Body of pancreas (tissue), 4 donors: Measurements from ENCODE around the gene CRYGN. TPM values are rescaled to one million over a fixed set of nuclear protein-coding genes. Genes with fewer than 3 reads are reported as not detected.

Experiments
- ATAC-seq: fragments of 150-250 bp; one replicate; pipeline ENCODE4 v1.9.1; 2016
- DNase-seq, 4 donors: peaks; one replicate each; pipeline ENCODE4 v3.0.0-alpha.2; 2019
- H3K27ac ChIP-seq, 4 donors: fragments of 200-600 bp; sonication (generic); 1 replicate in 3 of 4; 2 replicates in 1 of 4; pipeline versions ENCODE4 v1.5.1 to v1.6.1; 2016 to 2019; ENCODE audit warnings: mild to moderate bottlenecking in 1 of 4, mixed read lengths in 1 of 4, moderate library complexity in 1 of 4
- H3K27me3 ChIP-seq, 2 donors: fragments of 200-600 bp; sonication (generic); one replicate each; pipeline ENCODE4 v1.6.0; 2016; ENCODE audit warnings: mild to moderate bottlenecking in 1 of 2
- H3K36me3 ChIP-seq, 2 donors: fragments of 200-600 bp; sonication (generic); replicated peaks in 1 of 2; 2 replicates each; pipeline ENCODE4 v1.5.1; 2016; ENCODE audit warnings: low read depth in 2 of 2; ENCODE audit not compliant: insufficient read depth in 1 of 2
- H3K4me1 ChIP-seq: fragments of 200-600 bp; sonication (generic); one replicate; pipeline ENCODE4 v1.6.0; 2016
- H3K4me3 ChIP-seq, 2 donors: fragments of 200-600 bp; sonication (generic); 1 replicate in 1 of 2; 2 replicates in 1 of 2; pipeline ENCODE4 v1.5.1; 2016 to 2019
- H3K9me3 ChIP-seq, 3 donors: fragments of 200-600 bp; sonication (generic); 1 replicate in 2 of 3; 2 replicates in 1 of 3; pipeline ENCODE4 v1.5.1; 2016
- POLR2A ChIP-seq, 3 donors: fragments of 450-650 bp; IDR thresholded peaks; one replicate each; pipeline ENCODE4 v1.6.1; 2016; ENCODE audit warnings: antibody characterized with exemption in 3 of 3, mild to moderate bottlenecking in 2 of 3
- WGBS, 2 donors: methylation state at CpG; one replicate each; pipeline ENCODE4 v1.1.5; 2017; 5-methylcytosine and 5-hydroxymethylcytosine counted together
- intact Hi-C: fragments of 100-400 bp; cut with DNase I; formaldehyde crosslinking; loops from one replicate; pipeline ENCODE4 v1.15.1; 2023
- total RNA-seq, 2 donors: library from RNA; depleted of rRNA; stranded (reverse); fragments of >200 nt; gene quantifications; one replicate each; pipeline ENCODE4 v1.1.0, GENCODE V29; 2016
- TF ChIP-seq, protein P1 (sequence below), 7 experiments: fragments of 450-650 bp in 4 of 7; fragments of 200-600 bp in 3 of 7; sonication (generic) in 3 of 7; IDR thresholded peaks; one replicate each; pipeline ENCODE4 v1.5.1; 2016 to 2019; ENCODE audit warnings: antibody characterized with exemption in 7 of 7

CRYGN gene
- total RNA-seq, 2 donors from 2014 or later: not detected

DNA sequence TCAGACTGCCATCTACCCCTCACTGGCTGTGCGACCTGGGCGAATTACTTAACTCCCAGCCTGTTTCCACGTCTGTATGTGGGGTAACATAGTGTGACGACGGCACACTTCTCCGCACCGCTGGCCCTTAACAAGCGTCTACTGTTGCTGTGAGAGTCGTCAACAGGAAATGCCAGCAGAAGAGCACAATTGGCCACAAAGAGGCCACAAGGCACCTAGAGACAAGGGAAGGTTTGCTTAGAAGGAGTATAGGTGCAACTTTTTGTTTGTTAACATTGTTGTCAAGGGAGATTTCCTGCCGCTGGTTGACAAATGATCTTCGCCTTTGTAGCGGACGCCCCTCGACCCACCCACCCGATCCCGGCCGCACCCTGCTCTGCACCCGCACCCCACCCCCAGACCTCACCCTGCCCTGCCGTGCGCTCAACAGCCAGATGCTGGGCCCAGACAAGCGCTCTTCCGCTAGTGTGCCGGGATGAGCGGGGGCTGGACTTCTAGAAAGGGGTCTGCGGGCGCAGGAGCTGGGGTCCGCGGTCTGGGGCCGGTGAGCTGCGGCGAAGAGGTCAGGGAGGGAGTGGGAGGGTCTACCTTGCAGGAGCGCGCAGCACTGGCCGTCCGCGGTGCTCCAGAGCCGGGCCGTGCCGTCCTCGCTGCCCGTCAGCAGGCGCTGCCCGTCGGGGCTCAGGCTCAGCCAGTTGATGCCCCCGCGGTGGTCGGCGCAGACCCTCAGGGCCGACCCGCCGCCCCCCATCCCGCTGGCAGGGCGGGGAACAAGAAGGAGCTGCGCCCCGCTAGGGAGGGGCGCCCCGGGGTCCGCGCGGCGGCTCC lies 30.9 kb downstream of the CRYGN start:
- H3K9me3 ChIP-seq: no peaks in the 10 kb centered on the region
- TF ChIP-seq, protein P1, sequence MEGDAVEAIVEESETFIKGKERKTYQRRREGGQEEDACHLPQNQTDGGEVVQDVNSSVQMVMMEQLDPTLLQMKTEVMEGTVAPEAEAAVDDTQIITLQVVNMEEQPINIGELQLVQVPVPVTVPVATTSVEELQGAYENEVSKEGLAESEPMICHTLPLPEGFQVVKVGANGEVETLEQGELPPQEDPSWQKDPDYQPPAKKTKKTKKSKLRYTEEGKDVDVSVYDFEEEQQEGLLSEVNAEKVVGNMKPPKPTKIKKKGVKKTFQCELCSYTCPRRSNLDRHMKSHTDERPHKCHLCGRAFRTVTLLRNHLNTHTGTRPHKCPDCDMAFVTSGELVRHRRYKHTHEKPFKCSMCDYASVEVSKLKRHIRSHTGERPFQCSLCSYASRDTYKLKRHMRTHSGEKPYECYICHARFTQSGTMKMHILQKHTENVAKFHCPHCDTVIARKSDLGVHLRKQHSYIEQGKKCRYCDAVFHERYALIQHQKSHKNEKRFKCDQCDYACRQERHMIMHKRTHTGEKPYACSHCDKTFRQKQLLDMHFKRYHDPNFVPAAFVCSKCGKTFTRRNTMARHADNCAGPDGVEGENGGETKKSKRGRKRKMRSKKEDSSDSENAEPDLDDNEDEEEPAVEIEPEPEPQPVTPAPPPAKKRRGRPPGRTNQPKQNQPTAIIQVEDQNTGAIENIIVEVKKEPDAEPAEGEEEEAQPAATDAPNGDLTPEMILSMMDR (IDR thresholded peaks at IDR 0.05): no peak
- no peak for TF ChIP-seq POLR2A (IDR thresholded peaks at IDR 0.05)
- peak in 1 of 4 donors; percentile 31 for DNase-seq
- H3K27me3 ChIP-seq: peaks cover 0 to 12% of the 10 kb centered on the region in 2 donors
- no peaks in the 10 kb centered on the region for H3K36me3 ChIP-seq
- H3K4me3 ChIP-seq: peak overlapping the region in 1 of 2 donors; percentile 13
- H3K27ac ChIP-seq: peak overlapping the region in 2 of 4 donors; percentile 8 to 29
- intact Hi-C loops: no loop called here
- ATAC-seq: peak; percentile 20
- WGBS, 2 donors: 16 to 52% methylated on average over 15 to 58 of the region's 61 CpGs
- H3K4me1 ChIP-seq: peaks cover 17% of the 10 kb centered on the region

DNA sequence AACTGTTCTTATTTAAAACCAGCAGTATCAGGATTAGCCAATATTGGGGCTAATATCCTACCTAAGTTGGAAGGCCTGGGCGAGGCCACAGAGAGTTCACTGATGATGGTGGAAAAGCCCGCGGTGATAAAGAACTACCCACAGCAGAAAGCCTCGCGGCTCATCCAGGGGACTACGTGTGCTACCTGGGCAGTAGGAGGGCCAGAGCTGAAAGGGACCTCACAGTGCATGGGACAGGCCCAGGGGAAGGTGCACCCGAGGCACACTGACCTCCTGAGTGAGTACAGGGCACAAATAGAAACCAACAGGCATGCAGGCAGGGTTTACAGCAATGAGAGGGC lies 31.5 kb downstream of the CRYGN start:
- TF ChIP-seq, protein P1 (IDR thresholded peaks at IDR 0.05): no peak
- no peak for TF ChIP-seq POLR2A (IDR thresholded peaks at IDR 0.05)
- H3K27ac ChIP-seq: peak overlapping the region in 1 of 4 donors; percentile 29
- no peak overlapping the region for H3K4me3 ChIP-seq
- ATAC-seq (no peak), DNase-seq (no peak)
- no peaks in the 10 kb centered on the region for H3K36me3 ChIP-seq
- peaks cover 17% of the 10 kb centered on the region for H3K4me1 ChIP-seq
- peaks cover 0 to 12% of the 10 kb centered on the region in 2 donors for H3K27me3 ChIP-seq
- intact Hi-C loops: no loop called here
- no peaks in the 10 kb centered on the region for H3K9me3 ChIP-seq
- WGBS, 2 donors: 81 to 95% methylated on average over 7 of the region's 7 CpGs

DNA sequence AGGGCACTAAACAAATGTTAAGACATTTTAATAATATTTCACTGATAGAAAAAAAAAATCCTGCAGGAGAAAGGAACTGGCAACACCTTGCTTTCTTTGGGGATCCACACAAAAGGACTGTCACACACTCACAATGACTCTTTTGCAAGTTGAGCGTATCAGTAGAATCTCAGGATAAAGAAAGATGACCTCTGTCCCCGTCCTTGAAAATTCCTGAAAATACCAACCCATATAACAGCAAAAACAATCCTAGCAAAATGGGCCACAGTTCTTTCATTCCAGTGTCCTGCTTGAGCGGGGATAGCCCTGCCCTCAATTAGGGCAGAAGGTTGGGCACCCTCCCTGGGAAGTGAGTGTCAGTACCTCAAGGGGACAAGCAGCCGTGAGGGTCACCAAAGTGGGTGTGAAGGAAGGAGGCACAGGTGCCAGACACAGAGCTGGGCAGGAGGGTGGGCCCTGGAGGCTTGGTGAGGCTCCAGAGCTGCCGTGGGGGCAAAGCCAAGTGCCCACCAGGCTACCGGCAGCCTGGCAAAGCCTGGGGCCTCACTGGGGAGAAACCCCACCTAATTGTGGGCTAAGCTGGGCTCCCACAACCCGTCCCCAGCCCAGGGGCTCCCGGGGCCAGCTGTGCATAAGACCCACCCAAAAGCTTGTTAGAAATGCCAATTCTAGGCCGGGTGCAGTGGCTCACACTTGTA lies 32.9 kb downstream of the CRYGN start:
- TF ChIP-seq, protein P1 (IDR thresholded peaks at IDR 0.05): no peak
- TF ChIP-seq POLR2A (IDR thresholded peaks at IDR 0.05): no peak
- 82 to 90% methylated on average over 5 to 9 of the region's 9 CpGs for WGBS, 2 donors
- ATAC-seq: no peak
- H3K4me1 ChIP-seq: peaks cover 17% of the 10 kb centered on the region
- no peak overlapping the region for H3K27ac ChIP-seq
- no peak for DNase-seq
- H3K27me3 ChIP-seq: peaks cover 0 to 12% of the 10 kb centered on the region in 2 donors
- no peaks in the 10 kb centered on the region for H3K9me3 ChIP-seq
- H3K4me3 ChIP-seq: no peak overlapping the region
- H3K36me3 ChIP-seq: no peaks in the 10 kb centered on the region
- intact Hi-C loops: no loop called here

GRCh38 chr7:151406051-151406875 lies 33.7 kb downstream of the CRYGN start:
- Histone ChIP-seq H3K4me3 (no peak overlapping the region), H3K36me3 (no peaks in the 10 kb centered on the region), H3K9me3 (no peaks in the 10 kb centered on the region), H3K4me1 (peaks cover 17% of the 10 kb centered on the region), H3K27me3 (peaks cover 0 to 12% of the 10 kb centered on the region in 2 donors), H3K27ac (no peak overlapping the region)
- TF ChIP-seq, protein P1 (IDR thresholded peaks at IDR 0.05): no peak
- no peak for TF ChIP-seq POLR2A (IDR thresholded peaks at IDR 0.05)
- intact Hi-C loops: no loop called here
- ATAC-seq (no peak), DNase-seq (no peak)
- WGBS, 2 donors: 91 to 93% methylated on average over 23 to 24 of the region's 24 CpGs
